Fibroblast of skin of abdomen (primary cell): ENCODE data around the gene NME3. TPM values are rescaled to one million over a fixed set of nuclear protein-coding genes. Genes with fewer than 3 reads are reported as not detected.
A peak's percentile ranks its signal among the peaks of the same experiment; 100 is the strongest.
"Not testable (repeated sequence)": the region's sequence is repeated elsewhere in the genome, so short reads cannot be mapped to it uniquely, and the experiment has no call there.

ENCODE experiments used
- DNase-seq: peaks from one replicate; pipeline ENCODE4 v3.0.0-alpha.2; 2013
- polyA plus RNA-seq, 2 experiments: library from polyadenylated mRNA; unstranded; fragments of 120-200 nt; gene quantifications; one replicate each; pipeline ENCODE4 v1.2.1, GENCODE V29; 2013; ENCODE audit not compliant: insufficient read length in 2 of 2

The NME3 gene
- polyA plus RNA-seq (2013, experiment 1 of 2; ENCODE audit: insufficient read length): 27.0 TPM
- polyA plus RNA-seq (2013, experiment 2 of 2; ENCODE audit: insufficient read length): 33.8 TPM

- DNase-seq: peak; percentile 59
These were observed at the start of gene NME3 for GRCh38 chr16:1771188-1771863. Gene NME3 (minus strand): TSS chr16:1771543. CDS start chr16:1771534, 9 bp downstream.

- DNase-seq: no peak
These were observed 49.6 kb upstream of the NME3 start for GRCh38 chr16:1820946-1821290.

- DNase-seq: no peak
These were observed 49.0 kb upstream of the NME3 start for GRCh38 chr16:1820096-1820945.

GRCh38 chr16:1819611-1820010 lies 48.3 kb upstream of the NME3 start:
- no peak for DNase-seq

- DNase-seq: no peak
These were observed 47.7 kb upstream of the NME3 start for GRCh38 chr16:1818873-1819525.

GRCh38 chr16:1818204-1818872 lies 47.0 kb upstream of the NME3 start:
- DNase-seq: no peak

- no peak for DNase-seq
These were observed 46.4 kb upstream of the NME3 start for GRCh38 chr16:1817716-1818115.

- no peak for DNase-seq
These were observed 45.9 kb upstream of the NME3 start for GRCh38 chr16:1817276-1817589.

GRCh38 chr16:1816396-1817275 lies 45.3 kb upstream of the NME3 start:
- DNase-seq: no peak

GRCh38 chr16:1815461-1815860 lies 44.1 kb upstream of the NME3 start:
- no peak for DNase-seq

- peak; percentile 48 for DNase-seq
These were observed 41.4 kb upstream of the NME3 start for GRCh38 chr16:1812732-1813163.

GRCh38 chr16:1810536-1810935 lies 39.2 kb upstream of the NME3 start:
- DNase-seq: no peak

GRCh38 chr16:1810106-1810505 lies 38.8 kb upstream of the NME3 start:
- DNase-seq: no peak

GRCh38 chr16:1809281-1809801 lies 38.0 kb upstream of the NME3 start:
- DNase-seq: no peak

- DNase-seq: no peak
These were observed 37.3 kb upstream of the NME3 start for GRCh38 chr16:1808691-1809090.

GRCh38 chr16:1807626-1808025 lies 36.3 kb upstream of the NME3 start:
- no peak for DNase-seq

- DNase-seq: no peak
These were observed 29.4 kb upstream of the NME3 start for GRCh38 chr16:1800701-1801100.

GRCh38 chr16:1799263-1799662 lies 27.9 kb upstream of the NME3 start:
- not testable (repeated sequence) for DNase-seq

GRCh38 chr16:1794908-1795666 lies 23.7 kb upstream of the NME3 start:
- DNase-seq: no peak

- no peak for DNase-seq
These were observed 23.0 kb upstream of the NME3 start for GRCh38 chr16:1794221-1794871.
